ENCODE data around the gene CTTN. TPM values are rescaled to one million over a fixed set of nuclear protein-coding genes. Genes with fewer than 3 reads are reported as not detected.

The CTTN gene
- total RNA-seq, 1 experiment from 2014 or later = 533 TPM

- H3F3A ChIP-seq (ENCODE audit: insufficient read depth, low read depth) = peaks cover 23% of the 10 kb centered on the region
- H2AFZ ChIP-seq = no peak overlapping the region
- TF ChIP-seq CTCF (conservative IDR thresholded peaks at IDR 0.05) (no peak), EZH2 (IDR thresholded peaks at IDR 0.05; ENCODE audit: low read depth) (no peak)
- H3K79me2 ChIP-seq (ENCODE audit: low read depth) = peaks cover 64% of the 10 kb centered on the region
- DNase-seq = no peak
- no peaks in the 10 kb centered on the region for H3K9me2 ChIP-seq (ENCODE audit: insufficient read depth)
- H3K27ac ChIP-seq = no peak overlapping the region
- no peaks in the 10 kb centered on the region for H3K27me3 ChIP-seq (ENCODE audit: insufficient read depth, low read depth)
- no peak overlapping the region for H3K4me3 ChIP-seq
- BruUV-seq (replicated peaks) = no TSS peak
- H3K36me3 ChIP-seq (ENCODE audit: low read depth) = no peaks in the 10 kb centered on the region; the same call in 1 of the 2 replicates
- H4K20me1 ChIP-seq (ENCODE audit: insufficient read depth) = peaks cover 15% of the 10 kb centered on the region
- intact Hi-C loops (cut with micrococcal nuclease; ENCODE audit: unreplicated experiment) = no loop called here
- no peaks in the 10 kb centered on the region for H3K9me3 ChIP-seq (ENCODE audit: insufficient read depth, low read depth)
- CTCF ChIA-PET = no interaction called here
- no peak overlapping the region for H3K4me2 ChIP-seq
- peaks cover 12% of the 10 kb centered on the region; the same call in 1 of the 2 replicates for H3K4me1 ChIP-seq (replicated peaks; ENCODE audit: insufficient read depth)
- POLR2A ChIA-PET (ENCODE audit: unreplicated experiment) = no interaction called here
These were observed 3.9 kb upstream of the CTTN start for GRCh38 chr11:70394211-70394950.

GRCh38 chr11:70397336-70397982, 870 bp upstream of the CTTN start:
- peaks cover 93% of the 10 kb centered on the region for H3K79me2 ChIP-seq (ENCODE audit: low read depth)
- peak overlapping the region; percentile 76 for H3K4me2 ChIP-seq
- TF ChIP-seq CTCF (conservative IDR thresholded peaks at IDR 0.05) = no peak
- no peak for TF ChIP-seq EZH2 (IDR thresholded peaks at IDR 0.05; ENCODE audit: low read depth)
- H3K4me1 ChIP-seq (replicated peaks; ENCODE audit: insufficient read depth) = peaks cover 38% of the 10 kb centered on the region
- no peaks in the 10 kb centered on the region for H3K27me3 ChIP-seq (ENCODE audit: insufficient read depth, low read depth)
- peak overlapping the region; percentile 86 for H2AFZ ChIP-seq
- no peaks in the 10 kb centered on the region for H3K9me2 ChIP-seq (ENCODE audit: insufficient read depth)
- intact Hi-C loops (cut with micrococcal nuclease; ENCODE audit: unreplicated experiment) = loop anchor here (5.0 kb wide), 1 partner anchor 195 kb away; the partner anchor contains the start of gene FADD
- peaks cover 38% of the 10 kb centered on the region for H3F3A ChIP-seq (ENCODE audit: insufficient read depth, low read depth)
- ChIA-PET POLR2A (ENCODE audit: unreplicated experiment) (interaction anchor here (0.6 to 0.7 kb wide), 2 partner anchors 15 to 73 kb away, joined by 5 to 11 read pairs; no protein-coding TSS in a partner anchor), CTCF (no interaction called here)
- H3K27ac ChIP-seq = peak overlapping the region; percentile 88
- no peaks in the 10 kb centered on the region for H3K9me3 ChIP-seq (ENCODE audit: insufficient read depth, low read depth)
- H3K4me3 ChIP-seq = peak overlapping the region; percentile 71
- BruUV-seq (replicated peaks) = TSS peak; percentile 23
- no peak for DNase-seq
- H4K20me1 ChIP-seq (ENCODE audit: insufficient read depth) = peaks cover 34% of the 10 kb centered on the region
- peaks cover 15% of the 10 kb centered on the region for H3K36me3 ChIP-seq (ENCODE audit: low read depth)

- CTCF ChIA-PET = interaction anchor here (0.6 kb wide), 1 partner anchor 154 kb away, joined by 3 read pairs; no protein-coding TSS in a partner anchor
- peak overlapping the region; percentile 86 for H2AFZ ChIP-seq
- intact Hi-C loops (cut with micrococcal nuclease; ENCODE audit: unreplicated experiment) = loop anchor here (2.0 to 5.0 kb wide), 2 partner anchors 197 to 710 kb away; partner anchors contain the start of gene FADD
These were observed 728 bp downstream of the CTTN start for GRCh38 chr11:70398834-70399680.

More at GRCh38 chr11:70398834-70399680, 728 bp downstream of the CTTN start:
- Histone ChIP-seq H3K4me3 (peak overlapping the region; percentile 71), H3K9me2 (ENCODE audit: insufficient read depth) (no peaks in the 10 kb centered on the region), H3K4me1 (replicated peaks; ENCODE audit: insufficient read depth) (peaks cover 43% of the 10 kb centered on the region), H3K36me3 (ENCODE audit: low read depth) (peaks cover 27% of the 10 kb centered on the region), H3K4me2 (peak overlapping the region; percentile 76), H3F3A (ENCODE audit: insufficient read depth, low read depth) (peaks cover 39% of the 10 kb centered on the region), H3K79me2 (ENCODE audit: low read depth) (peaks cover 95% of the 10 kb centered on the region), H4K20me1 (ENCODE audit: insufficient read depth) (peaks cover 50% of the 10 kb centered on the region), H3K9me3 (ENCODE audit: insufficient read depth, low read depth) (no peaks in the 10 kb centered on the region), H3K27me3 (ENCODE audit: insufficient read depth, low read depth) (no peaks in the 10 kb centered on the region), H3K27ac (peak overlapping the region; percentile 88)
- POLR2A ChIA-PET (ENCODE audit: unreplicated experiment) = no interaction called here
- BruUV-seq (replicated peaks) = TSS peak; percentile 19
- TF ChIP-seq CTCF (conservative IDR thresholded peaks at IDR 0.05) (no peak), EZH2 (IDR thresholded peaks at IDR 0.05; ENCODE audit: low read depth) (no peak)
- DNase-seq = no peak

All from PC-9 (cell line).